ENCODE data around the gene NR2F1-AS1. TPM values are rescaled to one million over a fixed set of nuclear protein-coding genes. Genes with fewer than 3 reads are reported as not detected.

Gene NR2F1-AS1
- total and polyA plus RNA-seq, 2 experiments from 2014 or later: 0.59 to 4.5 TPM

DNA sequence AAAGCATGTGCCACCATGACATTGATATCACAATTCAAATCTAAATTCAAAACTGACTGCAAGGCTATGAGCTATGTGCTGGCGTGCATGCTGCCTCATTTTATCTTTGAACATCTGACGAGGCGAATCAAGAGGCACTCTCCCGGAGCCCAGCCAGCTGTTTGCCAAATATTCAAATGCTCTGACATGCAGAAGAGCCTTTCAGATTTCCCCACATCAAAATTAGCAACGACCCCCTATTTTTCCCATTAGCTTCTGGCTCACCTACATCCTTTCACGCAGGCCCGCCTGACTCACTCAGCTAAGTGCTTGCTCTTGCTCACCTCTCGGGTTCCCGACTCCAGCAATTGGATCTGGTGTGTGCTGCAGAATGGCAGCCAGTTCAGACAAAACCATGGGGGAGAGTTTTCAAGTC lies 159.0 kb downstream of the NR2F1-AS1 start (continued):
- no peak for TF ChIP-seq CTCF (conservative IDR thresholded peaks at IDR 0.05; ENCODE audit: low read depth in 2 of 2)
- no peak for TF ChIP-seq ZNF114 (CRISPR knock-in tag; IDR thresholded peaks at IDR 0.05)
- TF ChIP-seq CREB1 (CRISPR knock-in tag; IDR thresholded peaks at IDR 0.05; ENCODE audit: low read depth): no peak

- ATAC-seq (peak; percentile 94), DNase-seq (ENCODE audit: low spot score) (peak; percentile 77)
- H3K4me2 ChIP-seq: peak overlapping the region; percentile 56; the same call in 1 of the 2 replicates
- H3K4me3 Mint-ChIP-seq: peak overlapping the region; percentile 46
- no peak for TF ChIP-seq EZH2 (IDR thresholded peaks at IDR 0.05; ENCODE audit: low read depth, unreplicated experiment)
- TF ChIP-seq JUNB (IDR thresholded peaks at IDR 0.05; ENCODE audit: unreplicated experiment): no peak
- TF ChIP-seq, protein P1, sequence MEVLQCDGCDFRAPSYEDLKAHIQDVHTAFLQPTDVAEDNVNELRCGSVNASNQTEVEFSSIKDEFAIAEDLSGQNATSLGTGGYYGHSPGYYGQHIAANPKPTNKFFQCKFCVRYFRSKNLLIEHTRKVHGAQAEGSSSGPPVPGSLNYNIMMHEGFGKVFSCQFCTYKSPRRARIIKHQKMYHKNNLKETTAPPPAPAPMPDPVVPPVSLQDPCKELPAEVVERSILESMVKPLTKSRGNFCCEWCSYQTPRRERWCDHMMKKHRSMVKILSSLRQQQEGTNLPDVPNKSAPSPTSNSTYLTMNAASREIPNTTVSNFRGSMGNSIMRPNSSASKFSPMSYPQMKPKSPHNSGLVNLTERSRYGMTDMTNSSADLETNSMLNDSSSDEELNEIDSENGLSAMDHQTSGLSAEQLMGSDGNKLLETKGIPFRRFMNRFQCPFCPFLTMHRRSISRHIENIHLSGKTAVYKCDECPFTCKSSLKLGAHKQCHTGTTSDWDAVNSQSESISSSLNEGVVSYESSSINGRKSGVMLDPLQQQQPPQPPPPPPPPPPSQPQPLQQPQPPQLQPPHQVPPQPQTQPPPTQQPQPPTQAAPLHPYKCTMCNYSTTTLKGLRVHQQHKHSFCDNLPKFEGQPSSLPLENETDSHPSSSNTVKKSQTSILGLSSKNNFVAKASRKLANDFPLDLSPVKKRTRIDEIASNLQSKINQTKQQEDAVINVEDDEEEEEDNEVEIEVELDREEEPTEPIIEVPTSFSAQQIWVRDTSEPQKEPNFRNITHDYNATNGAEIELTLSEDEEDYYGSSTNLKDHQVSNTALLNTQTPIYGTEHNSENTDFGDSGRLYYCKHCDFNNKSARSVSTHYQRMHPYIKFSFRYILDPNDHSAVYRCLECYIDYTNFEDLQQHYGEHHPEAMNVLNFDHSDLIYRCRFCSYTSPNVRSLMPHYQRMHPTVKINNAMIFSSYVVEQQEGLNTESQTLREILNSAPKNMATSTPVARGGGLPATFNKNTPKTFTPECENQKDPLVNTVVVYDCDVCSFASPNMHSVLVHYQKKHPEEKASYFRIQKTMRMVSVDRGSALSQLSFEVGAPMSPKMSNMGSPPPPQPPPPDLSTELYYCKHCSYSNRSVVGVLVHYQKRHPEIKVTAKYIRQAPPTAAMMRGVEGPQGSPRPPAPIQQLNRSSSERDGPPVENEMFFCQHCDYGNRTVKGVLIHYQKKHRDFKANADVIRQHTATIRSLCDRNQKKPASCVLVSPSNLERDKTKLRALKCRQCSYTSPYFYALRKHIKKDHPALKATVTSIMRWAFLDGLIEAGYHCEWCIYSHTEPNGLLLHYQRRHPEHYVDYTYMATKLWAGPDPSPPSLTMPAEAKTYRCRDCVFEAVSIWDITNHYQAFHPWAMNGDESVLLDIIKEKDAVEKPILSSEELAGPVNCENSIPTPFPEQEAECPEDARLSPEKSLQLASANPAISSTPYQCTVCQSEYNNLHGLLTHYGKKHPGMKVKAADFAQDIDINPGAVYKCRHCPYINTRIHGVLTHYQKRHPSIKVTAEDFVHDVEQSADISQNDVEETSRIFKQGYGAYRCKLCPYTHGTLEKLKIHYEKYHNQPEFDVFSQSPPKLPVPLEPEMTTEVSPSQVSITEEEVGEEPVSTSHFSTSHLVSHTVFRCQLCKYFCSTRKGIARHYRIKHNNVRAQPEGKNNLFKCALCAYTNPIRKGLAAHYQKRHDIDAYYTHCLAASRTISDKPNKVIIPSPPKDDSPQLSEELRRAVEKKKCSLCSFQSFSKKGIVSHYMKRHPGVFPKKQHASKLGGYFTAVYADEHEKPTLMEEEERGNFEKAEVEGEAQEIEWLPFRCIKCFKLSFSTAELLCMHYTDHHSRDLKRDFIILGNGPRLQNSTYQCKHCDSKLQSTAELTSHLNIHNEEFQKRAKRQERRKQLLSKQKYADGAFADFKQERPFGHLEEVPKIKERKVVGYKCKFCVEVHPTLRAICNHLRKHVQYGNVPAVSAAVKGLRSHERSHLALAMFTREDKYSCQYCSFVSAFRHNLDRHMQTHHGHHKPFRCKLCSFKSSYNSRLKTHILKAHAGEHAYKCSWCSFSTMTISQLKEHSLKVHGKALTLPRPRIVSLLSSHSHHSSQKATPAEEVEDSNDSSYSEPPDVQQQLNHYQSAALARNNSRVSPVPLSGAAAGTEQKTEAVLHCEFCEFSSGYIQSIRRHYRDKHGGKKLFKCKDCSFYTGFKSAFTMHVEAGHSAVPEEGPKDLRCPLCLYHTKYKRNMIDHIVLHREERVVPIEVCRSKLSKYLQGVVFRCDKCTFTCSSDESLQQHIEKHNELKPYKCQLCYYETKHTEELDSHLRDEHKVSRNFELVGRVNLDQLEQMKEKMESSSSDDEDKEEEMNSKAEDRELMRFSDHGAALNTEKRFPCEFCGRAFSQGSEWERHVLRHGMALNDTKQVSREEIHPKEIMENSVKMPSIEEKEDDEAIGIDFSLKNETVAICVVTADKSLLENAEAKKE (CRISPR knock-in tag; IDR thresholded peaks at IDR 0.05): peak; percentile 97
- no peak for TF ChIP-seq ZNF331 (CRISPR knock-in tag; IDR thresholded peaks at IDR 0.05; ENCODE audit: low read depth)
- peak; percentile 35; the same call in 1 of the 2 replicates for TF ChIP-seq CREB1 (CRISPR knock-in tag; IDR thresholded peaks at IDR 0.05; ENCODE audit: low read depth)
- TF ChIP-seq EZH2phosphoT487 (IDR thresholded peaks at IDR 0.05; ENCODE audit: unreplicated experiment): no peak
- TF ChIP-seq ZNF114 (CRISPR knock-in tag; IDR thresholded peaks at IDR 0.05): peak; percentile 87
- peak; percentile 17; the same call in 1 of the 2 replicates for TF ChIP-seq NANOG (IDR thresholded peaks at IDR 0.05; ENCODE audit: borderline replicate concordance)
- no peak for TF ChIP-seq STAT1 (IDR thresholded peaks at IDR 0.05; ENCODE audit: unreplicated experiment)
- H3K27me3 Mint-ChIP-seq (ENCODE audit: insufficient read depth, low read depth, poor library complexity): peaks cover 5% of the 10 kb centered on the region
- peaks cover 41% of the 10 kb centered on the region for H3K4me1 ChIP-seq (ENCODE audit: insufficient read depth)
- H3K9me2 ChIP-seq (ENCODE audit: insufficient read depth): no peaks in the 10 kb centered on the region
- no peaks in the 10 kb centered on the region for H3K27me3 ChIP-seq (ENCODE audit: insufficient read depth)
- no peaks in the 10 kb centered on the region for H3K36me3 ChIP-seq (ENCODE audit: insufficient read depth)
- no peaks in the 10 kb centered on the region for H3K36me3 Mint-ChIP-seq (ENCODE audit: low read depth)
- H3K27ac Mint-ChIP-seq: peak overlapping the region; percentile 79
- no peak overlapping the region; the same call in 1 of the 2 replicates for H3K4me3 ChIP-seq
- no peak overlapping the region for H2AFZ ChIP-seq
- no peaks in the 10 kb centered on the region; the same call in 2 of the 3 replicates for H3K9me3 Mint-ChIP-seq
- no peaks in the 10 kb centered on the region for H4K20me1 ChIP-seq (replicated peaks; ENCODE audit: insufficient read depth)
- H3F3A ChIP-seq (replicated peaks; ENCODE audit: low read depth): peaks cover 3% of the 10 kb centered on the region; the same call in 1 of the 2 replicates
- H3K79me2 ChIP-seq (replicated peaks; ENCODE audit: insufficient read depth): no peaks in the 10 kb centered on the region
- H3K4me1 Mint-ChIP-seq: peaks cover 62% of the 10 kb centered on the region
- no peak overlapping the region; the same call in 1 of the 2 replicates for H3K27ac ChIP-seq (ENCODE audit: low read depth)
Observed at GRCh38 chr5:93421468-93421867, 159.6 kb downstream of the NR2F1-AS1 start.
